Measurements from ENCODE around the gene THPO. TPM values are rescaled to one million over a fixed set of nuclear protein-coding genes. Genes with fewer than 3 reads are reported as not detected.
"Not testable (repeated sequence)": the region's sequence is repeated elsewhere in the genome, so short reads cannot be mapped to it uniquely, and the experiment has no call there.

The THPO gene
- total RNA-seq, 1 donor = not detected

DNA sequence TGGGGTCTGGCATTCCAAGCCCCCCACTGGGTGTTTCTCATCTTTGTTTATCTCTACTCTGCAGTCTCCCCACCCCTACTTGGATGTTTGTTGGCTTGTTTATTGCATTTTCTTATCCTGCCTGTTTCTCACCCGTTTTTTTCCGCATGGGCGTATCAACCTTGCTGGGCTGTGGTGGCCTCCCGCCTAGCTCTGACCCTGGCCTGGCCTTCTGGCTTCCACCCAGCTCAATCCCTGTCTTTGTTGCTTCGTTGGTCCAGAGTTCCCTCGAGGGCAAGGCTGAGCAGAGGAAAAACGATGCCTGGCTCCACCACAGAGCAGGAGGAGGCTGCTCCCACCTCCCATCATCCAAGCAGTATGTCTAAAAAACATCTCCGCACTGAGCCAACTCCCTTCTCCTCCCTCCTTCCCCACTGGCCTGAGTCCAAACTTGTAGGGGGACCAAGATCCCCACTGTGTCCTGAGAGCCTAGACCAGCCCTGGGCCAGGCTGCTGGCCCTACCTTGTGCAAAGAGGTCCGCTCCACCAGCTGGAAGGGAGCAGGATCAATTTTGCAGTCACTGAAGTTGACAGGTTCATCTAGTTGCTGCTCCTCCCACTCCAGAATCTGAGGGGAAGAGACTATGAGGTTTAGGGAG, 26.4 kb downstream of the THPO start:
- Histone ChIP-seq H3K27me3 (ENCODE audit: insufficient read depth, low read length) (no peaks in the 10 kb centered on the region), H3K4me1 (ENCODE audit: insufficient read depth, low read length) (peaks cover 4% of the 10 kb centered on the region), H3K9me3 (ENCODE audit: low read depth, low read length) (no peaks in the 10 kb centered on the region), H3K4me3 (ENCODE audit: low read length) (no peak overlapping the region)

DNA sequence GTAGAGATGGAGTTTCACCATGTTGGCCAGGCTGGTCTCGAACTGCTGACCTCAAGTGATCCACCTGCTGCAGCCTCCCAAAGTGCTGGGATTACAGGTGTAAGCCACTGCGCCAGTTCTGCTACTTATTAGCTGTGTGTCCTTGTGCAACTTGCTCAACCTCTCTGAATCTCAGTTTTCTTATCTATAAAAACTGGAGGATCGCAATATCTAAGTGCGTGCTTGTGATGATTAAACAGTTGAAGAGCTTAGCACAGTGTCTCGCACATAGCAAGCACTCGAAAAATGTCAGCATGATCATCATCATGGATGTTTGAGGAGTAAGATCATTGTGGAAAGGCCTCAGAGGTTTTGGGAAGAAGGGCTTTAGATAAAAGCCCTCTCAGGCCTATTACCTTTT, 27.4 kb downstream of the THPO start:
- Histone ChIP-seq H3K9me3 (ENCODE audit: low read depth, low read length) (no peaks in the 10 kb centered on the region), H3K27me3 (ENCODE audit: insufficient read depth, low read length) (no peaks in the 10 kb centered on the region), H3K4me3 (ENCODE audit: low read length) (no peak overlapping the region), H3K4me1 (ENCODE audit: insufficient read depth, low read length) (peaks cover 4% of the 10 kb centered on the region)

DNA sequence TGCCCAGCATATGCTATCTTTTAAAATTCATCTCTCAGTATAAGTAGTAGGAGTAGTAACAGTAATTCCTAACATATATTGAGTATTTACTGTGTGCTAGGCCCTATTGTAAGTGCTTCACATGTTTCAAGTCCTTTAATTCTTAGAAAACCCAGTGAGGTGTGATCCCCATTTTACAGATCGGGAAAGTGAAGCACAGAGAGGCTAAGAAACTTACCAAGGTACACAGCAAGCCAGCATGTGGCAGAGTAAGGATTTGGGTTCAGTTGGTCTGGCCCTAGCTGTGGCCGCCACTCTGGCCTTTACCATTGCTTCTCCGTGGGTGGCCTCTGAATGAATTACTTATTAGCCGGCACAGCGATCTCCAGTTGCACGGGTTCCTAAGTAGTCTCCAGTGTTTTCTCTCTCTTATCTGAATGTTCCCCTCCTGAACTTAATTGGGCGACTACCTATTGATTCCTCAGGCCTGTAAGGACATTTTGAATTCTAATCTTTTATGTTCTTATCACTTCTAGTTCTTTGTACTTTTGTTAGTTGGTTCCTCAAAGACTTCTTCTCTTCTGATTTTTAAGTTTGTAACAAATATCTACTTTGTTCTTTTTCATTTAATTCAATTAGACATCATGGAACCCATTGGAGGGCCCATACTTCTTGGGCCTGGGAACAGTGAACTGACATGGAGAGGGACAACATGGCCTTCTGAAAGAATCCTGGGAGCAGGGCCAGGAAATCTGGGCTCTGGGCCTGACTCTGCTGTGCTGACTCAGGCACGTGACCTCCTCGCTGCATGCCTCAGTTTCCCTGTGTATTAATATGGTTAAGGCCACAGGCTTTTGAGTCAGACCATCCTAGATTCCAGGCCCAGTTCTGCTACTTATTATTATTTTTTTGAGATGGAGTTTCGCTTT, 28.2 kb downstream of the THPO start:
- no peak overlapping the region for H3K4me3 ChIP-seq (ENCODE audit: low read length)
- no peaks in the 10 kb centered on the region for H3K27me3 ChIP-seq (ENCODE audit: insufficient read depth, low read length)
- peaks cover 4% of the 10 kb centered on the region for H3K4me1 ChIP-seq (ENCODE audit: insufficient read depth, low read length)
- H3K9me3 ChIP-seq (ENCODE audit: low read depth, low read length) = no peaks in the 10 kb centered on the region

DNA sequence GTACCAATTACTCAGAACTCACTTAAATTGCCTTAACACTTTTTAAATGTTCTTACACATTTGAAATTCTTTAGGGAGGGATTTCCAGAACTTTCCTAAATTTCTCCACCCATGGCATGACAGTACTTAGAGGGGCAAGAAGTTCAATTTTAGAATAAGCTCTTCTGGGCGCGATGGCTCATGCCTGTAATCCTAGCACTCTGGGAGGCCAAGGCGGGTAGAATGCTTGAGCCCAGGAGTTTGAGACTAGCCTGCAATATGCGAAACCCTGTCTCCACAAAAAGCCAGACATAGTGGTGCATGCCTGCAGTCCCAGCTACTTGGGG, 30.0 kb downstream of the THPO start:
- no peaks in the 10 kb centered on the region for H3K27me3 ChIP-seq (ENCODE audit: insufficient read depth, low read length)
- no peak overlapping the region for H3K4me3 ChIP-seq (ENCODE audit: low read length)
- no peaks in the 10 kb centered on the region for H3K4me1 ChIP-seq (ENCODE audit: insufficient read depth, low read length)
- no peaks in the 10 kb centered on the region for H3K9me3 ChIP-seq (ENCODE audit: low read depth, low read length)

DNA sequence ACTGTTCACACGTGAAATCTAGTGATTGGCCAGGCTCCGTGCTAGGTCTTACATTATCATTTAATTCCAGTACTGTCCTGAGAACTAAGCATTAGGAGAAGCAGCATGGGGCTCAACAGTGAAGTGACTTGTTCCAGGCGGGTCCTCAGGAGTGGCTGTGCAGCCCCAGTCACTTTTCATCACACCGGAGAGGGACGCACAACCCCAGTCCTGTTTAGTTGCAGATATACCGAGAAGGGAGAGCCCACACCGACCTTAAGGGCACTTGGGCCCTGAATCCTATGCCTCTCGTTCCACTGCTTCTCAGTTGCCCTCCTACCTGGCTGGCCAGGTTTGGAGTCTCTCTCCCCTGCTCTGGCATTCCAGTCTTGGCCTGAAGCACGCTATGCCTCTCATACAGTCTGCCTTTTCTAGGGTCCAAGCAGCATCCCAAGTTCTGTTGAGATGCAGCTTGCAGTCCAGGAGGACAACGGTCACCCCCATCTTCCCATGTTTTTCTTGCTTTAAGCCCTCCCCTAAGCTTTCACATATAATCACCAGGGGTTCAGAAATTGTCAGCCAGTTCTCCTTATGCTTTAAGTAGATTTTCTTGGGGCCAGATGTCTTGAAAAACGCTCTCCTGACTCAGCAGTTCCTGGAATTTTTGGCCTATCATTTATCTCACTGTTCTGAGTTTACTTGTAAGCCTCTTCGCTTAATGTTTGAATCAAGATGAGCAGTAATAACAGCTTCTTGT, 30.5 kb downstream of the THPO start:
- Histone ChIP-seq H3K27me3 (ENCODE audit: insufficient read depth, low read length) (no peaks in the 10 kb centered on the region), H3K4me1 (ENCODE audit: insufficient read depth, low read length) (no peaks in the 10 kb centered on the region), H3K9me3 (ENCODE audit: low read depth, low read length) (no peaks in the 10 kb centered on the region), H3K4me3 (ENCODE audit: low read length) (no peak overlapping the region)

DNA sequence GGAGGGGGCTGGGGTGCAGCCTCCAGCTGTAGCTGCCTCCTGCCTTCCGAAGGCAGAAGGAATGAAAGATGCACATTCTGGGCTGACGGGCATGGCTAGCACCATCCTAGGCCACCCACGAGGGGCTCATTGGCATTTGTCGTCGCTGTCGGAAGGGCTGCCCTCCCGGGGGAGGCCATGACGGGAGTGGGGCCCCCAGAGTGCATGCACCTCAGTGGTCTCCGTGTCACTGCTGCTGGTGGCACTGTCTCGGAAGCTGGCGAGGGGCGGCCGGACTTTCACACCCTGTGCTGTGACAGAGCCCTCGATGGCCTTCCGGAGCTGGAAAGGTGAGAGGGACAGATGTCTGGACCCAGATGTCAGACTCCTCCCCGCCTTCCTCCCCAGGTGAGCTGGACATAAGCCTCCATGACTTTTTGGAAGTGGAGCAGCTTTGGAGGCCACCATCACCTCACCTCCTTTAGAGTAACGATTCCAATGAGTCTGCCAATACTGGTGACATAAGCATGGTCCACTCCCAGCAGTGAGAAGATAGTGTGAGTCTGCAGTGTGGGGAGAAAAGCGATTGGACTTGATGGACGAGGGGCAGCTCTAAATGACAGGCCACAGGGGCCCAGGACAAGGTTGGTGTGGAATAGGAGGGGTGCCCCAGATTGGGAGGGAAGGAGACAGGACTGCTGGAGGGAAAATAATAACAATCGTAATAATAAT, 31.4 kb downstream of the THPO start:
- Histone ChIP-seq H3K4me1 (ENCODE audit: insufficient read depth, low read length) (no peaks in the 10 kb centered on the region), H3K4me3 (ENCODE audit: low read length) (no peak overlapping the region), H3K27me3 (ENCODE audit: insufficient read depth, low read length) (no peaks in the 10 kb centered on the region), H3K9me3 (ENCODE audit: low read depth, low read length) (no peaks in the 10 kb centered on the region)

DNA sequence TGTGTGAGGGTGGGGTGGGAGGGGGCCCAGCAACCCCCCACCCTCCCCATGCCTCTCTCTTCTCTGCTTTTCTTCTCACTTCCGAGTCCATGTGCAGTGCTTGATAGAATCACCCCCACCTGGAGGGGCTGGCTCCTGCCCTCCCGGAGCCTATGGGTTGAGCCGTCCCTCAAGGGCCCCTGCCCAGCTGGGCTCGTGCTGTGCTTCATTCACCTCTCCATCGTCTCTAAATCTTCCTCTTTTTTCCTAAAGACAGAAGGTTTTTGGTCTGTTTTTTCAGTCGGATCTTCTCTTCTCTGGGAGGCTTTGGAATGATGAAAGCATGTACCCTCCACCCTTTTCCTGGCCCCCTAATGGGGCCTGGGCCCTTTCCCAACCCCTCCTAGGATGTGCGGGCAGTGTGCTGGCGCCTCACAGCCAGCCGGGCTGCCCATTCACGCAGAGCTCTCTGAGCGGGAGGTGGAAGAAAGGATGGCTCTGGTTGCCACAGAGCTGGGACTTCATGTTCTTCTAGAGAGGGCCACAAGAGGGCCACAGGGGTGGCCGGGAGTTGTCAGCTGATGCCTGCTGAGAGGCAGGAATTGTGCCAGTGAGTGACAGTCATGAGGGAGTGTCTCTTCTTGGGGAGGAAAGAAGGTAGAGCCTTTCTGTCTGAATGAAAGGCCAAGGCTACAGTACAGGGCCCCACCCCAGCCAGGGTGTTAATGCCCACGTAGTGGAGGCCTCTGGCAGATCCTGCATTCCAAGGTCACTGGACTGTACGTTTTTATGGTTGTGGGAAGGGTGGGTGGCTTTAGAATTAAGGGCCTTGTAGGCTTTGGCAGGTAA, 32.5 kb downstream of the THPO start:
- no peaks in the 10 kb centered on the region for H3K9me3 ChIP-seq (ENCODE audit: low read depth, low read length)
- no peaks in the 10 kb centered on the region for H3K27me3 ChIP-seq (ENCODE audit: insufficient read depth, low read length)
- H3K4me3 ChIP-seq (ENCODE audit: low read length) = no peak overlapping the region
- H3K4me1 ChIP-seq (ENCODE audit: insufficient read depth, low read length) = no peaks in the 10 kb centered on the region

DNA sequence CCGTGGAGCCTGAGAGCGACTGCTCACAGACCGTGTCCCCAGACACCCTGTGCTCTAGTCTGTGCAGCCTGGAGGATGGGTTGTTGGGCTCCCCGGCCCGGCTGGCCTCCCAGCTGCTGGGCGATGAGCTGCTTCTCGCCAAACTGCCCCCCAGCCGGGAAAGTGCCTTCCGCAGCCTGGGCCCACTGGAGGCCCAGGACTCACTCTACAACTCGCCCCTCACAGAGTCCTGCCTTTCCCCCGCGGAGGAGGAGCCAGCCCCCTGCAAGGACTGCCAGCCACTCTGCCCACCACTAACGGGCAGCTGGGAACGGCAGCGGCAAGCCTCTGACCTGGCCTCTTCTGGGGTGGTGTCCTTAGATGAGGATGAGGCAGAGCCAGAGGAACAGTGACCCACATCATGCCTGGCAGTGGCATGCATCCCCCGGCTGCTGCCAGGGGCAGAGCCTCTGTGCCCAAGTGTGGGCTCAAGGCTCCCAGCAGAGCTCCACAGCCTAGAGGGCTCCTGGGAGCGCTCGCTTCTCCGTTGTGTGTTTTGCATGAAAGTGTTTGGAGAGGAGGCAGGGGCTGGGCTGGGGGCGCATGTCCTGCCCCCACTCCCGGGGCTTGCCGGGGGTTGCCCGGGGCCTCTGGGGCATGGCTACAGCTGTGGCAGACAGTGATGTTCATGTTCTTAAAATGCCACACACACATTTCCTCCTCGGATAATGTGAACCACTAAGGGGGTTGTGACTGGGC, 33.3 kb downstream of the THPO start:
- H3K9me3 ChIP-seq (ENCODE audit: low read depth, low read length) = no peaks in the 10 kb centered on the region
- H3K4me3 ChIP-seq (ENCODE audit: low read length) = no peak overlapping the region
- no peaks in the 10 kb centered on the region for H3K27me3 ChIP-seq (ENCODE audit: insufficient read depth, low read length)
- no peaks in the 10 kb centered on the region for H3K4me1 ChIP-seq (ENCODE audit: insufficient read depth, low read length)

DNA sequence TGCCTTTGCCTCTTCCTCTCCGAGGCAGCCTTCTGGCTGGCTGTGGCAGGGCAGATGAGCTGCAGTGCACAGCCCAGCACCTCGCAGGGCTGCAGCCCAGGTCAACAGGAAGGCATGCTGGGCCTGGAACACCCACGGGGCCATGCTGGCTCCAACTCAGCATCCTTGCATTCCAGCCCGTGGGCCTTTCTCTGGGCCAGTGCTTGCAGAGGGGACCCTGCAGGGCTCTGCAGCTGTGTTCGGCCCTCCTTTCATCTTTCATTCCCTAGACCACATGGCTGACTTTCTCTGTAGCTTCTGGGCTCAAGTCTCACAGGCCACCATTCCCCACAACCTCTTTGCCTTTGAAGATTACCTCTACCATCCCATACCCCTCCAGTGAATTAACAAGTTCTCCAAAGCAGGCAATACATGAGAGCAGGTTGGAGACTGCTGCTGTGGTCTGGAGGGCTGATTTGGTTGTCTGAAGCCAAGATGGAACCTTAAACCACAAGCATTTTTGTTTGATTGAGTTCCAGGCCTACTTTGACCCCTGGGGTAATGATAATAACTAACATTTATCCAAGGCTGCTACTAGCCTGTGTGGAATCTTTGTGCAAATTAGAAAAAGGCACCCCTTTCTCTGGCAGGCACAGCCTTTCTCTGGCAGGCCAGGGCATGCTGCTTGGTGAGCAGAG, 34.7 kb downstream of the THPO start:
- Histone ChIP-seq H3K4me3 (ENCODE audit: low read length) (no peak overlapping the region), H3K27me3 (ENCODE audit: insufficient read depth, low read length) (no peaks in the 10 kb centered on the region), H3K9me3 (ENCODE audit: low read depth, low read length) (no peaks in the 10 kb centered on the region), H3K4me1 (ENCODE audit: insufficient read depth, low read length) (no peaks in the 10 kb centered on the region)

DNA sequence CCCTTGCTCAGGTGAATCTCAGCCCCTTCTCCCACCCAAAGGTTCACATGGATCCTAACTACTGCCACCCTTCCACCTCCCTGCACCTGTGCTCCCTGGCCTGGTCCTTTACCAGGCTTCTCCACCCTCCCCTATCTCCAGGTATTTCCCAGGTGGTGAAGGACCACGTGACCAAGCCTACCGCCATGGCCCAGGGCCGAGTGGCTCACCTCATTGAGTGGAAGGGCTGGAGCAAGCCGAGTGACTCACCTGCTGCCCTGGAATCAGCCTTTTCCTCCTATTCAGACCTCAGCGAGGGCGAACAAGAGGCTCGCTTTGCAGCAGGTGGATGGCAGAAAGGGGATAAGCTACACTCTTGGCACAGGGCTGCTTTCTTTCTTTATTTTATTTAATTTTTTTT, 36.1 kb downstream of the THPO start:
- H3K9me3 ChIP-seq (ENCODE audit: low read depth, low read length) = no peaks in the 10 kb centered on the region
- H3K27me3 ChIP-seq (ENCODE audit: insufficient read depth, low read length) = no peaks in the 10 kb centered on the region
- H3K4me1 ChIP-seq (ENCODE audit: insufficient read depth, low read length) = peaks cover 6% of the 10 kb centered on the region
- no peak overlapping the region for H3K4me3 ChIP-seq (ENCODE audit: low read length)

DNA sequence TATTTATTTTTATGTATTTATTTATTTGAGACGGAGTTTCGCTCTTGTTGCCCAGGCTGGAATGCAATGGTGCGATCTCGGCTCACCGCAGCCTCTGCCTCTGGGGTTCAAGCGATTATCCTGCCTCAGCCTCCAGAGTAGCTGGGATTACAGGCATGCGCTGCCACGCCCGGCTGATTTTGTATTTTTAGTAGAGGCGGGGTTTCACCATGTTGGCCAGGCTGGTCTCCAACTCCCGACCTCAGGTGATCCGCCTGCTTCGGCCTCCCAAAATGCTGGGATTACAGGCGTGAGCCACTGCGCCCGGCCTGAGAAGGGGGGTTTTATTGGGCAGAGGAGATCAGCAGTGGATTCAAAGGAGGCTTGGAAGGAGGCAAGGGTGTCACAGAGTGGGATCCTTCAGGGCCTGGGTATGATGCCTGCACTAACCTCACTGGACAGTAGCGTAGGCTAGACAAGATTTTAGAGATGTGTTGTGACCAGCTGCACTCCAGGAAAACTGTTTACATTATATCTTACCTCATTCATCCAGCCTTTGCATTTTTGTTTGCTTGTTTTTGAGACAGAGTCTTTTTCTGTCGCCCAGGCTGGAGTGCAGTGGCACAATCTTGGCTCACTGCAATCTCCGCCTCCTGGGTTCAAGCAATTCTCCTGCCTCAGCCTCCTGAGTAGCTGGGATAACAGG, 38.4 kb downstream of the THPO start:
- H3K9me3 ChIP-seq (ENCODE audit: low read depth, low read length); H3K27me3 ChIP-seq (ENCODE audit: insufficient read depth, low read length); H3K4me3 ChIP-seq (ENCODE audit: low read length): not testable (repeated sequence)
- peaks cover 19% of the 10 kb centered on the region for H3K4me1 ChIP-seq (ENCODE audit: insufficient read depth, low read length)

DNA sequence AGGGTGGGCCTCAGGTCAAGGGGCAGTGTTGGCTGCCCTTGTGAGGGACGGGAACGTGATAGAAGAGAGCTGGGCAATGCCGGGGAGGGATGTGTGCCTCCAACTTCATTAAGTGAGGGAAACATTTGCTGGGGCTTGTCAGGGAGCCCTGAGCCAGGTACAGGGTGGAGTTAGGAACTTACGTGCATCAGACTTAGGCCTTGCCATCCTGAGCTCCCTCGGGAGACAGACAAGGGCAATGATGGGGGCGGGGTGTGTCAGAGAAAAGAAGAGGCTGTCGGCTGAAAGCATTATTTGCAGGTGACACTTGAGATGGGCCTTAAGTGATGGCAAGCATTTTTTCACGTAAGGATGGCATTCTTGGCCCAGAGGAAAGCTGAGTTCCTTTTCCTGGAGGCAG, 39.0 kb downstream of the THPO start:
- Histone ChIP-seq H3K4me3 (ENCODE audit: low read length) (no peak overlapping the region), H3K4me1 (ENCODE audit: insufficient read depth, low read length) (peaks cover 19% of the 10 kb centered on the region), H3K9me3 (ENCODE audit: low read depth, low read length) (no peaks in the 10 kb centered on the region), H3K27me3 (ENCODE audit: insufficient read depth, low read length) (no peaks in the 10 kb centered on the region)

DNA sequence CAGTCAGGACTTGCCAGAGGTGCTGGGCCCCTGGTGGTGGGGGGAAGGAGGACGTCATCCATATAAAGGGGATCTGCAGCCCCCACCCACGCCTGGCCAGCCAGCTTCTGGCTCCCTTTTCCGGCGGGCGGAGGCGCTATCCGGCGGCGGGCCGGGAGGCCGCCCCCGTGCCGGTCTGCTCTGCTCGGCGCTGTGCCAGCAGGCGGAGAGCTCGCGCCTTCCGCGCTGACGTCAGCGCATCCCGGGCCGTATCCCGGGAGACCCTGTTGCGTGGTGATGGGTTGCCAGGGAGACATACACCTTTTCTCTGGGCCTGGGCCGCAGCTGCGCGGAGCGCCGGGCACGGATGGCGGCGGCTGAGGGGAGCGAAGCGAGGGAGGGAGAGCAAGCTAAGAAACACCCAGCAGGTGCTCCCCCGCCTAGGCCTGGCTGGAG, 39.5 kb downstream of the THPO start:
- H3K9me3 ChIP-seq (ENCODE audit: low read depth, low read length) = no peaks in the 10 kb centered on the region
- H3K27me3 ChIP-seq (ENCODE audit: insufficient read depth, low read length) = no peaks in the 10 kb centered on the region
- H3K4me1 ChIP-seq (ENCODE audit: insufficient read depth, low read length) = peaks cover 19% of the 10 kb centered on the region
- no peak overlapping the region for H3K4me3 ChIP-seq (ENCODE audit: low read length)
